HG03439 (cell line): Measurements from ENCODE around the gene DNAJA3.

Experiments used
- ATAC-seq: cut with Tn5 transposase; IDR thresholded peaks from one replicate; pipeline ENCODE4 v1.9.1; 2021; ENCODE audit warnings: mild to moderate bottlenecking, moderate library complexity; ENCODE audit not compliant: unreplicated experiment

Gene DNAJA3

DNA sequence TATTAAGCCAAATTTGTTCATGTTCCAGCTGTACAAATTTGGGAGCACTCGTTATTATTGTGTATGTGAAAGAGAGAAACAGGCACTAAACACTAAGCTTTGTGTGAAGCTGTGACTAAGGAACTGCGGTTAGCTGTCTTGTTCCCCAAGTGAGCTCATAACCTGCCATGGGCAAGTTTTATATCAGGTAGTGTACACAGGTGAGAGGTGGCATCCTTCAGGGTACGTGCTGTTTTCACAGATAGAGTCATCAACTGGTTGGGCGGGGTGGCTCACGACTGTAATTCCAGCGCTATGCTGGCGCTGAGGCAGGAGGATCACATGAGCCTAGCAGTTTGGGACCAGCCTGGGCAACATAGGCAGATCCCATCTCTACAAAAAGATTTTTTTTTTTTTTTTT, 2.8 kb downstream of the DNAJA3 start:
- ATAC-seq = no peak

DNA sequence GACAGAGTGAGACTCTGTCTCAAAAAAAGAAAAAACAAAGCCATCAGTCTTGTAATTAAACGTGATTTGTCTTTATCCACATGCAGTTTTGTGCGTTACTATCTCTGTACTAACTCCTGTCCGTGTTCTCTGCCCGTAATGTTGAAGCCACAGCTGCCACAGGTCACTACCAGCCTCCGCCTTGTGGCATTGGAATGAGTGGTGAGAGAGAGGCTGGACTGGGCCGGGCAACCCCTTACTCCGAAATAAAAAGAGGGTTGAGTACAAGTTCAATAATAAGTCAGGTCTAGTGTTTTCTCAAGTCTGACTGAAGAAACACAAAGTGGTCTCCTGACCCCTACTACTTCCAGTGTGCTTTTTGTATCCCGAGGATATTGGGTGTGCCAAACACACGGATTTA, 5.4 kb downstream of the DNAJA3 start:
- ATAC-seq = no peak

DNA sequence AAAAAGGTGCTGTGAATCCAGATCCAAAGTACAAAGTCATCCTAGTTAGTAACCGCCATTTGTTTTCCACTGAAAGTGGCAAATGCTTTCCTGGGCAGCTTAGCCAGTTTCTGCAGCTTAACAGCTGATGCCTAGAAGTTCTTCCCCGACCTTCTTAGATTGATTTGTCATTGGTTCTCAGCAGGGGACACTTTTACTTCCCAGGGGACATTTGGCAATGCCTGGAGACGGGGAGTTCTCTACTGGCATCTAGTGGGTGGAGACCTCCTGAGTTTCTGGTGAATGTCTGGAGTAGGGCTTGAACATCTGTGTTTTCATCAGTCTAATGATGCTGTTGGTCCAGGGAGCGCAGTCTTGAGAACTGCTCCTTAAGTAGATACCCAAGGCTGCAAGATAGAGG, 7.6 kb downstream of the DNAJA3 start:
- ATAC-seq = no peak

DNA sequence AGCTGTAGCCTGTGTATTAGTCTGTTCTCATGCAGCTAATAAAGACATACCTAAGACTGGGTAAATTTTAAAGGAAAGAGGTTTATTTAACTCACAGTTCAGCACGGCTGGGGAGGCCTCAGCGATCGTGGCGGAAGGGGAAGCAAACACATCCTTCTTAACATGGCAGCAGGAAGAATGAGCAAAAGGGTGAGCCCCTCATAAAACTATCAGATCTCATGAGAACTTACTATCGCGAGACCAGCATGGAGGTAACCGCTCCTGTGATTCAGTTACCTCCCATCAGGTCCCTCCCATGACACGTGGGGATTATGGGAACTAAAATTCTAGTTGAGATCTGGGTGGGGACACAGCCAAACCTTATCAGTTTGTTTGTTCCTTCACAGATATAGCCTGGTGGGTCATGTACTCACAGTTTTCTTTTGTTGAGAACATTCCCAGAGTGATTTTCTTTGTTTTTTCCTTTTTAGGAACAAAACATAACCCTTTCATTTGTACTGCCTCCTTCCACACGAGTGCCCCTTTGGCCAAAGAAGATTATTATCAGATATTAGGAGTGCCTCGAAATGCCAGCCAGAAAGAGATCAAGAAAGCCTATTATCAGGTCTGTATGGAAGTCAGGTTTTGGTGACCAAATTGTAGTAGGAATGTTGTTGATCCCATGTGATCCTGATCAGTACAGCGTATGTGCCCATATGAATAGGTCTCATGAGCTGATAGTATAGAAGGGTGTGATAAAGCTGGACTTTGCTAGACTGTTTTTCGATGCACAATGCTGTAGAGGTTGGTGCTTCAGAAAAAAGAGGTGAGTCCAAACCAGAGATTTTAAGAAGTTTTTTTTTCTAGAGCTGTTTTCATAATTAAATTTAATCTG, 8.5 kb downstream of the DNAJA3 start:
- no peak for ATAC-seq

DNA sequence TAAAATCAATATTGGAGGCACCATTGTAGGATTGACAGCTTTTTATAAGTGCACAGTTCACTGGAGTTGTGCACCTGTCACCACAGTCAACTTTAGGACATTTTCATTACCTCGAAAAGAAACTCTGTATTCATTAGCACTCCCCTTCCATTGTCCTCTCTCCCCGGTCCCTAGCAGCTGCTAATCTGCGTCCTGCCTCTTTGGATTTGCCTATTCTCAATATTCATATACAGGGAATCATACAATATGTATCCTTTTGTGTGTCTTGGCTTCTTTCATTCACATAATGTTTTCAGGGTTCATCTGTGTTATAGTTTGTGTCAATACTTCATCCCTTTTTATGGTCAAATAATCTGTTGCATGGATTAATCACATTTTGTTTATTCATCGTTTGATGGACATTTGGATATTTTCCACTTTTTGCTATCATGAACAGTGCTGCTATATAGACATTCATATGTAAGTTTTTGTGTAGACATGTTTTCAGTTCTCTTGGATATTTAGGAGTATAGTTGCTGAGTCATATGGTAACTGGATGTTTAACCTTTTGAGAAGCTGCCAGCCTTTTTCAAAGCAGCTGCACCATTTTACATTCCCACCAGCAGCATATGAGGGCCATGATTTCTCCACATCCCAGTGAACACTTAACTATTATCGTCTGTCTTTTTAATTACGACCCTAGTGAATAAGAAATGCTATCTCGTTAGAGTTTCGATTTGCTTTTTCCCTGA, 9.8 kb downstream of the DNAJA3 start:
- no peak for ATAC-seq

DNA sequence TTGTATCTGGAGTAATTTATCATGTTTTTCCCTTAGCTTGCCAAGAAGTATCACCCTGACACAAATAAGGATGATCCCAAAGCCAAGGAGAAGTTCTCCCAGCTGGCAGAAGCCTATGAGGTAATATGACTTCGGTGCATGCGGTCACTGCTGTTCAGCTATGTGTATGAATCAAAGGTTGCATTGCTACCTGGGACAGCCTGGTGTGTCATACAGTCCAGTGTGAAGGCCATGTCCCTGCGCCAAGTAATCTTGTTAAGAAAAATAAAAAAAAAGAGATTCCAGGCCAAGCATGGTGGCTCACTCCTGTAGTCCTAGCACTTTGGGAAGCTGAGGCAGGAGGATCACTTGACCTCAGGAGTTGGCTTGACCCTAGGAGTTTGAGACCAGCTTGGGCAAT, 11.7 kb downstream of the DNAJA3 start:
- ATAC-seq = no peak

DNA sequence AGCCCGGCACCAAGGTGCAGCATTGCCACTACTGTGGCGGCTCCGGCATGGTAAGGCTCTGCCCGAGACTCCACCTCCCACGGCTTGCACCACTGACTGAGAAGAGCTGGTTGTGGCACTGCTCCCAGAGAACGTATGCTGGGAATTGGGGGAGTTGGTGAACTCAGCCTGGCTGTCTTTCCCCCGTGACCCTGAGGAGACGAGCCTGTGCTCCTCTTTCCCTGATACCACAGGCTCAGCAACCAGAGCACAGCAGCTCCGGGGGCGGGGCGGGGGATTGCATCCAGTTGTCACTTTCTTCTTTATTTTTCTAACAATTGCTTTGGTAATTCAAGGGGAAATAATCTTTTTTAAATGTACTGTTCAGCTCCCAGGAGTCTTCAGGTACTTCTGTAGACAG, 16.7 kb downstream of the DNAJA3 start:
- no peak for ATAC-seq

DNA sequence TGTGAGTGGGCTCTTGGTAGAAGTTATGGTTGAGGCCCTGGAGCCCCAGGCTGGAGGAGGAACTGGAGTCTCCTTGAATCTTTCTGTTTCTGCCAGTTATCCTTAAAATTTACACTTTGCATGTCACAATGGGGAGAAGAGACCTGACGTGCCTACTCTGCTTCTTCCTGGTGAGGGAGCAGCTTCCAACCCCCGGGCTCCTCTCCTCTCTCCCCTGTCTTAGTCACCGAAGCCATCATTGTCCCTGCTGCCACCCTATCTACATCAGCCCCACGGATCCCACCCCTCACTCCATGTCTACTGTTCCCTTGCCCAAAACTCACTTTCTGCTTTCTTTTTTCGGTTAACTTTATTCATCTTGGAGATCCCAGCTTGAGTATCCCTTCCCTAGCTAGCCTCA, 17.6 kb downstream of the DNAJA3 start:
- no peak for ATAC-seq

DNA sequence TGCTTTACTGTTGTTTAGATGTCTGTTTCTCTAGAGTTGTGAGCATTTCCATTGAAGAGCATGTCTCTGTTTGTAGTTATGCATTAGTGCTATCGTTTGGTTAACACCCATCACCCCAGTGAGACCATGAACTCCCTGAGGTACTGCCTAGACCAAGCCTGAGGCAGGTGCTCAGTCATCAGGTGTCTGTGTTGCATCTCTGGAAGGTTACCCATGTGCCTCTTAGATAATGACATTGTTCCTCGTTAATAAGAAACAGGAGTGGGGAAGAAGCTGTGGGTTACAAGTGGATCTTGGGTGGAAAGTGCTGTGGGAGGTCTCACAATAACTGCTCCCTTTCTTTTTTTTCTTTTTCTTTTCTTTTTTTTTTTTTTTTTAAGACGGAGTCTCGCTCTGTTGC, 18.3 kb downstream of the DNAJA3 start:
- no peak for ATAC-seq

DNA sequence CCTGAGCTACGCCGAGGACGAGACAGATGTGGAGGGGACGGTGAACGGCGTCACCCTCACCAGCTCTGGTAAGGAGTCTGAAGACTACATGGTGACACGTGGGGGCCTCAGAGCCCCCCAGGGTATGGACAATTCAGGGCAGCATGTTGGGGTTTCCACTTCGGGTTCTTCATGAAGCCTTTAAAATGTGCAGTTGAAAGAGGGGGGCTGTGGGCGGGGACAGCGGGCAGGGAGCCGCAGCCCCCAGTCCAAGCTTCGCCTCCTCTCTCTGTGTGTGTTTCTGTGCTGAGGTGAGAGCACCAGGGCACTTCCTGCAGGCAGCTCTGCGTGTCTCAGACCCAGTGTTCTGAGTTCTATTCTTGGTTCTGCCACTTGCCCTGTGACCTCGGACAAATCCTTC, 24.8 kb downstream of the DNAJA3 start:
- no peak for ATAC-seq

DNA sequence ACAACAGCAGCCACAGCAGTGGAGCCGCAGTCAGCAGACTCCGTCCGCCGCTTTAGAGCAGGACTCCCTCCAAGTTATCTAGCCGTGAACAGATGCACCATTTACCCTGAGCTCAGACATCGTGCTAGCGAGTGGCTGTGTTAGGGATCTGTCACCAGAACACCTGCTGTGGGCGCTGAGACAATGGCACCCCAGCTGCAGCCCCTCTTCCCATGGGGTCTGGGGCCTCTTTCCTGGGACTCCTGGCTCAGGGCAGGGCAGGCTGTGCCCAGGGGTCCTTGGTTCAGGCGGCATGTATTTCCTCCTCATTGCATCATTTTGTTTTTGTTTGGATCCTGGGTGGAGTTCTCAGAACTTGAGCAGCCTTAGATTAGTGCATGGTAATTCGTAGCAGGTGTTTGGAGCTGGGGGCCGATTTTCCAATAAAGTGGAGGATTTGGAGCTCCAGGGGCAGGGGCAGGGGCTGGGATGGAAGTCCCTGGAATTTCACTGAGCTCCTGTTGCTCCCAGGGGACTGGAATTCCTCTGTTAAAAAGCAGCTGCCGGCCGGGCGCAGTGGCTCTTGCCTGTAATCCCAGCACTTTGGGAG, 25.4 kb downstream of the DNAJA3 start:
- no peak for ATAC-seq

DNA sequence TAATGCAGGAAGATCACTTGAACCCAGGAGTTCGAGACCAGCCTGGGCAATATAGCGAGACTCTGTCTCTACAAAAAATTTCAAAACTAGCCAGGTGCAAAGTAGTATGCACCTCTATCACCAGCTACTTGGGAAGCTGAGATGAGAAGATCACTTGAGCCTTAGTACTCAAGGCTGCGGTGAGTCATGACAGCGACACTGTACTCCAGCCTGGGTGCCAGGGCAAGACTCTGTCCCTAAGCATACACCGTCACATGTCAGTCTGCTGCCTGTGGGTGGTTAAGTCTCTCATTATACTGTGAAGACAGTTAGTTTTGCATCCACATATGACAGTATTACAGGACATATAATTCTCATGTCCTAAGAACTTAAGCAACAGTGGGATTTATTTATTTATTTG, 27.0 kb downstream of the DNAJA3 start:
- no peak for ATAC-seq

DNA sequence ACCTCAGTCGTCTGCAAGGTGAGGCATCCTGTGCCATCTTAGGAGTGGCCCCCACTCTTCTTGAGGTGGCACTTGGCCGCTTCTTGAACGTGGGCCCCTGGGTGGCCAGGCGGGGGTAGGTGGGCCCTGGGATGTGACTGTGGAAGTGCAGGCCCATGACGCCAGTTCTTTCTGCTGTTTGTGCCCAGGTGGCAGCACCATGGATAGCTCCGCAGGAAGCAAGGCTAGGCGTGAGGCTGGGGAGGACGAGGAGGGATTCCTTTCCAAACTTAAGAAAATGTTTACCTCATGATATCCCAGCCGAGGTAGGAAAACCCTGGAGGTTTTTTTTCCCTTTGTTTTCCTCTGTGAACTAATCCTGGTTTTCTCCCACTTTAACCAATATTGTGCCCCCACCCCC, 29.0 kb downstream of the DNAJA3 start:
- no peak for ATAC-seq

DNA sequence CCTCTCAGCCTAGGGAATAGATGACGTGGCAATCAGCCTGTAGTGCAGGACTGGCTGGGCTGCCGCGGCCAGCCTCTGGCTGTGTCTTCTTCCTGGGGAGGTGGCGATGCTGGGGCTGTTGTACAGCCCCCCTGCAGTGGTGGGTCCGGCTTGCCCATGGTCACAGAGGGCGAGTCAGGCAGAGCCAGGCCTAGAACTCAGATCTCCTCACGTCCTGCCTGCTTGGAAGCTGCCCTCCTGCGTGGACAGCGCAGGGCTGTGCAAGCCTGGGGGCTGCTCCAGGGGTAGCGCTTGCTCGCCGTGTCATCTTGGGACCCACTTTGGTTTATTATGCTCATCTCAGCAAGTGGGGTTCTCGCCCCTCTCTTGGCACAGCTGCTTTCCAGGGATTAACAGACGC, 29.4 kb downstream of the DNAJA3 start:
- no peak for ATAC-seq

DNA sequence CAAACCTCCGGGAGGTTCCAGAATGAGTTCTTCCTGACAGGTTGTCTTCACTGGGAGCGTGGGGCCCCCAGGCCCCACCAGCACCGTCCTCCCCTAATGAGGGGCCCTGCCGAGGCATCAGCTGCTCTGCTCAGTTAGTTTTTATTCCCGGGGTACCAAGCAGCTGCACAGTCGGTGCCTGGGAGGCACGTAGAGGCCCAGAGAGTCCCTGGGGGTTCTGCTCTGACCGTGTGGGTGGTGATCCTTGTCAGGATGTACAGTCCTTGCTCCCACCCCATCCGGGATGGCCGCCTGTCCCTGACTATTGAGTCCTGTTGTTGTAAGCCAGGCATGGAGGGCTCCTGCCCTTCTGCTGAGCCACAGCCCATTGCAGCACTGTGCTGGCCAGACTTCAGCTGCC, 30.3 kb downstream of the DNAJA3 start:
- ATAC-seq = no peak

DNA sequence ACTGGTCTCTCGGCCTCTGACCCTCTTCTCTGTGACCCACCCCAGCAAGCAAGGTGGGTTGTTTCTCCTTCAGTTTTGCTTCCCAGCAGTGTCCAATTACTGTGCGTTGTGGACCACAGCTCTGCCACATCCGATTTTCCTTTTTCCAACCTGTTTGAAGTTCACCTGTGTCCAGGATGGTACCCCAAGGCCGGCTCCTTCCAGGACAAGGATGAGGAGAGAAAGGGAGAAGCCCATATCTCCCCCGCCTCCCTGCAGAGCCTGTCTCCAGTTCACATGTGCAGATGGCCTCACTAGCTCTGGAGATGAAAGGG, 35.2 kb downstream of the DNAJA3 start:
- no peak for ATAC-seq

DNA sequence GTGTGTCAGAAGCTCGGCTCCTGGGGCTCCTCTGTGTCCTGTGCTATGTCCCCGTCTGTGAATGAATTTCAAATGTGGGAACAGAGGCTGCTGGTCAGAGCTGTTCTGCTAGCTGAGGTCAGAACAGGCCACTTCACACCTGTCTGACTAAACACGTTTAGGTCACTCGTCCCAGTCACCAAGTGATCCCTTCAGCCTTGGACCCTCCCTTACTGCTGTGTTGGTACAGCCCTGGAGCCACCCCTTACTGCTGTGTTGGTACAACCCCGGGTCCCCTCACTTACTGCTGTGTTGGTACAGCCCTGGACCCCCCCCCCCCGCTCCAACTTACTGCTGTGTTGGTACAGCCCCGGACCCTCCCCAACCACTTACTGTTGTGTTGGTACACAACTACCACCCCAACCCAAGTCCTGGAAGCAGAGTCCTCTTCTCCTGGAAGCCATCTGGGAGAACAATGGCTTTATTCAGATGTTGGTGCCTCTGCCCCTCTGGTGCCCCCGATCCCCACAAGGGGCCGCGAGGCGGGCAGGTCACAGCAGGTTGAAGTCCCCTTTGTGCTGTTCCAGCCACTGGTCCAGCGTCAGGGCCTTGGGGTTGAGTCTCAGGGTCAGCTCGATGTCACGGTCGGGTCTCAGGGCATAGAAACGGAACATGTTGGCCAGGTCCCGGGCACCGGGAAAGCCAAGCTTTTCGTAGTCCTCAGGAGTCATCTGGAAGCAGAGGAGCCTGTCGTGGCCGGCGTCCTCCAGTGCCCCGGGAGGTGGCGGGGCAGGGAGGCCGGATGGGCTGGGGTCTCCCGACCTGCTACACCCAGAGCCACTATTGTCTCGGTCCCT, 35.8 kb downstream of the DNAJA3 start:
- no peak for ATAC-seq

DNA sequence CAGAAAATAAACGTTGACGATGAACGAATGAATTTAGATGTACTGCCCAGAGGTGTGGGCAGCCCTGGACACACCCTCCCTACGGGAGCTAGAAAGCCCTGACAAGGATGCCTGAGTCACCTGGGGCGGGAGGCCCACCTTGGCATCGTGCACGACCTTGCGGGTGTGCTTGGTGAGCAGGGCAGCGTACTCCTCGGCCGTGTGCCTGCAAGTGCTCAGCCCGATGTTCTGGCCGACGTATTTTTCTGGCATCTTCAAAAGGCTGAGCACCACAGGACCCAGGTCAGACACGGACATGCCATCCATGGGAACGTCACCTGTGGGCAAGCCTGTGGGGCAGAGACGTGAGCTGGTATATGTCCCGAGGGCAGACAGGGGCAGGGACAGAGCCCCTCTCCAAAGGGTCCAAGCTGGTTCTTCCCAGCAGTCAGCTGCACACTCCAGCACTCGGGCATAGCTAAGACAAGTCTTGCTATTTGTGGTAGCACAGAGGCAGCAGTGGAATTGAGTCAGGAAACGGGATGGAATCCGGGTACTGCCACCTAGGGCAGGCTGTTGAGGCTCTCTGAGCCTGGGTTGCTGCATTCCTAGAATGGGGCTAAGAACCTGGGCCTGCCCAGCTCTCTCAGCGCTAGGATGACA, 38.0 kb downstream of the DNAJA3 start:
- no peak for ATAC-seq

DNA sequence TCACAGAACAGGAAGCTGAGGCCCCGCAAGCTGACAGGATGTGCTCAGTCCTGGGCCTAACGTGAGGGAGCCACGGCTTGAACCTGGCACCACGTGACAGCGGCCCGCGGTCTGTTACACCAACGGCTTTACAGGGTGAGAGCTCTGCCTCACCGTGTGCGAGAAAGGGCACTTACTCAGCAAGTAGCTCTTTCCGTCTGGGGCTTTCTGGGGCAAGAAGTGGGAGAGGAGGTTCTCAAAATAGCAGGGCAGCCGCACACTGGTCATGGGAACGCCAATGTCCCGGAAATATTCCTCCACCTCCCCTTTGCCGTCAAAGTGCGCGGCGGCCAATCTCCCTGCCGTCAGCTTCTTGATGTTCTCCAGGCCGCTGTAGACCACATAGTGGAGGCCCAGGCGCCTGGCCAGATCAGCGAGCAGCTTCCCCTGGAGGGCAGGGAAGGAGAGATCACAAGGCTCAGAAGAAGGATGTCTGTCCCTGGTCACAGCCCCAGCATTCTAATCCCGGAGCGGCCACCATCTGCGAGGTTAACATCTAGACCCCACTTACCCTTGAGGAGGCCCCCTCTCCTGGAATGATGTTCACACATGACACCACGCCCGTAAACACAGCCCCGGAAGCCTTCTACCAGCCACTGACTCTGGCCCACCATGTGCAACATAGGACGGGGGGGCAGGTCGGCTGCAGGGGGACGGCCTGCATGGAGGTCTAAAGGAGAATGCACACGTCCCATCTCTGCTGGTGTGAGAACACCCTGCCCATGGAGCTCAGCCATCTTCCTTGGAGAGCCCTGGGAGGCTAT, 40.5 kb downstream of the DNAJA3 start:
- ATAC-seq = no peak

DNA sequence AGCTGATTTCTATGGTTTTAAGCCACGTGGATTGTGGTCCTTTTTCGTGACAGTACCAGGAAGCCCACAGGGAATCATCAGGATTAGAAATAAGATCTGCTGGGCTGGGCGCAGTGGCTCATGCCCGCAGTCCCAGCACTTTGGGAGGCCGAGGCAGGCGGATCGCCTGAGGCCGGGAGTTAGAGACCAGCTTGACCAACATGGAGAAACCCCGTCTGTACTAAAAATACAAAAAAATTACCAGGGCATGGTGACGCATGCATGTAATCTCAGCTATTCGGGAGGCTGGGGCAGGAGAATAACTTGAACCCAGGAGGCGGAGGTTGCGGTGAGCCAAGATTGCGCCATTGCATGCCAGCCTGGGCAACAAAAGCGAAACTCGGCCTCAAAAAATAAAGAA, 42.2 kb downstream of the DNAJA3 start:
- no peak for ATAC-seq
